Keratinocyte (primary cell): ENCODE results near the gene TCF21. TPM values are rescaled to one million over a fixed set of nuclear protein-coding genes. Genes with fewer than 3 reads are reported as not detected.

Experiments
- DNase-seq: peaks from one replicate; pipeline ENCODE4 v3.0.0-alpha.2; 2011; ENCODE audit warnings: low read depth, missing footprints, low spot score
- FAIRE-seq: peaks from 2 replicates; lab custom pipeline; 2011; peaks lifted over from hg19 to GRCh38; lab: Jason Lieb, UNC
- H2AFZ ChIP-seq: 2 replicates; pipeline ENCODE4 v1.6.0; 2012; ENCODE audit warnings: low read length, control low read depth, inconsistent platforms; ENCODE audit not compliant: control insufficient read depth
- H3K27ac ChIP-seq: 2 replicates; pipeline ENCODE4 v1.5.1; 2011; ENCODE audit warnings: low read length; ENCODE audit not compliant: control insufficient read depth, insufficient read depth
- H3K27me3 ChIP-seq: 3 replicates; pipeline ENCODE4 v1.6.0; 2011; ENCODE audit warnings: low read length; ENCODE audit not compliant: control insufficient read depth, insufficient read depth; ENCODE audit errors: extremely low read depth
- H3K36me3 ChIP-seq, 2 experiments: 2 replicates in 1 of 2; 3 replicates in 1 of 2; pipeline ENCODE4 v1.5.1; 2011; ENCODE audit warnings: low read length in 2 of 2, mild to moderate bottlenecking in 1 of 2; ENCODE audit not compliant: control insufficient read depth in 2 of 2, insufficient read depth in 2 of 2; ENCODE audit errors: extremely low read depth in 1 of 2
- H3K4me1 ChIP-seq: 3 replicates; pipeline ENCODE4 v1.5.1; 2011; ENCODE audit warnings: low read length; ENCODE audit not compliant: control insufficient read depth, insufficient read depth; ENCODE audit errors: extremely low read depth
- H3K4me2 ChIP-seq: 3 replicates; pipeline ENCODE4 v1.6.0; 2011; ENCODE audit warnings: low read depth, low read length; ENCODE audit not compliant: control insufficient read depth, insufficient read depth; ENCODE audit errors: extremely low read depth
- H3K4me3 ChIP-seq, 3 experiments: fragments of 200-600 bp in 1 of 3; sonication (generic) in 1 of 3; 2 replicates in 2 of 3; 3 replicates in 1 of 3; pipeline ENCODE4 v1.5.1; 2011 to 2016; ENCODE audit warnings: low read length in 3 of 3, mild to moderate bottlenecking in 3 of 3, control low read depth in 2 of 3, inconsistent platforms in 1 of 3, low read depth in 1 of 3, mixed read lengths in 1 of 3, mixed run types in 1 of 3, moderate library complexity in 1 of 3; ENCODE audit not compliant: control insufficient read depth in 2 of 3, insufficient read depth in 2 of 3; ENCODE audit errors: extremely low read depth in 1 of 3
- H3K79me2 ChIP-seq: 2 replicates; pipeline ENCODE4 v1.6.0; 2012; ENCODE audit warnings: low read length; ENCODE audit not compliant: control insufficient read depth, insufficient read depth
- H3K9ac ChIP-seq: 3 replicates; pipeline ENCODE4 v1.6.0; 2011; ENCODE audit warnings: low read length; ENCODE audit not compliant: control insufficient read depth, insufficient read depth; ENCODE audit errors: extremely low read depth
- H3K9me1 ChIP-seq: 3 replicates; pipeline ENCODE4 v1.6.0; 2011; ENCODE audit warnings: low read length; ENCODE audit not compliant: control insufficient read depth, insufficient read depth; ENCODE audit errors: extremely low read depth
- H3K9me3 ChIP-seq: 2 replicates; pipeline ENCODE4 v1.5.1; 2012; ENCODE audit warnings: low read depth, low read length; ENCODE audit not compliant: control insufficient read depth
- H4K20me1 ChIP-seq: 3 replicates; pipeline ENCODE4 v1.6.0; 2011; ENCODE audit warnings: low read length; ENCODE audit not compliant: control insufficient read depth, insufficient read depth; ENCODE audit errors: extremely low read depth
- CTCF ChIP-seq, 3 experiments: IDR thresholded peaks in 1 of 3; conservative IDR thresholded peaks in 1 of 3; optimal IDR thresholded peaks in 1 of 3; 2 replicates in 2 of 3; 3 replicates in 1 of 3; pipeline versions ENCODE3 to v1.5.1; 2011; ENCODE audit warnings: low read length in 3 of 3, mild to moderate bottlenecking in 3 of 3, moderate library complexity in 2 of 3, control low read depth in 1 of 3, inconsistent platforms in 1 of 3; ENCODE audit not compliant: insufficient read depth in 2 of 3; ENCODE audit errors: extremely low read depth in 1 of 3
- EZH2 ChIP-seq: IDR thresholded peaks from one replicate; pipeline ENCODE4 v1.6.1; 2012; ENCODE audit warnings: inconsistent platforms, mild to moderate bottlenecking, low read length, moderate library complexity
- dilution Hi-C: fragments of 300-500 bp; cut with MboI; formaldehyde crosslinking; loops from one replicate; pipeline ENCODE4 v1.7.0; 2020; ENCODE audit warnings: low sequenced_read_pairs; ENCODE audit not compliant: extremely low pct_ligation_motif_present
- polyA plus RNA-seq, 5 experiments: library from polyadenylated mRNA; depleted of rRNA in 3 of 5; stranded (reverse) in 3 of 5; stranded (forward) in 1 of 5; unstranded in 1 of 5; fragments of >200 nt; gene quantifications; 1 replicate in 1 of 5; 2 replicates in 3 of 5; 3 replicates in 1 of 5; pipeline versions ENCODE4 v1.2.1 to v1.2.3, GENCODE V29; 2011 to 2012; ENCODE audit warnings: missing spikeins in 2 of 5, low read depth in 1 of 5, low replicate concordance in 1 of 5

The TCF21 gene
- polyA plus RNA-seq, 1 donor (not counting 4 experiments of a cell fraction or from before 2014, with no cell fraction given) = not detected

GRCh38 chr6:133894369-133894768 is 5.5 kb downstream of the TCF21 start:
- no peak overlapping the region for H3K4me3 ChIP-seq
- H3K36me3 ChIP-seq = no peaks in the 10 kb centered on the region
- dilution Hi-C loops = loop anchor here (25.0 kb wide), 1 partner anchor 307 kb away; no protein-coding TSS in a partner anchor
- DNase-seq (no peak), FAIRE-seq (no peak)
- TF ChIP-seq EZH2 (no peak), CTCF (optimal IDR thresholded peaks at IDR 0.05 in 1 of 3, IDR thresholded peaks at IDR 0.05 in 1 of 3, conservative IDR thresholded peaks at IDR 0.05 in 1 of 3; ENCODE audit: extremely low read depth in 1 of 3, insufficient read depth in 2 of 3, low read length in 3 of 3) (no peak)
- H3K9me3 ChIP-seq = peaks cover 1% of the 10 kb centered on the region
- H3K27me3 ChIP-seq = peaks cover 86% of the 10 kb centered on the region
- no peak overlapping the region for H3K9ac ChIP-seq
- no peaks in the 10 kb centered on the region for H3K4me1 ChIP-seq
- H3K79me2 ChIP-seq = no peaks in the 10 kb centered on the region
- no peak overlapping the region for H3K27ac ChIP-seq
- H3K9me1 ChIP-seq = no peaks in the 10 kb centered on the region
- peaks cover 2% of the 10 kb centered on the region for H4K20me1 ChIP-seq
- no peak overlapping the region for H2AFZ ChIP-seq
- H3K4me2 ChIP-seq = no peak overlapping the region

GRCh38 chr6:133894795-133895358 is 6.0 kb downstream of the TCF21 start:
- no peaks in the 10 kb centered on the region for H3K9me3 ChIP-seq
- H3K36me3 ChIP-seq = no peaks in the 10 kb centered on the region
- peaks cover 2% of the 10 kb centered on the region for H4K20me1 ChIP-seq
- no peak for TF ChIP-seq EZH2
- TF ChIP-seq CTCF (optimal IDR thresholded peaks at IDR 0.05 in 1 of 3, IDR thresholded peaks at IDR 0.05 in 1 of 3, conservative IDR thresholded peaks at IDR 0.05 in 1 of 3; ENCODE audit: extremely low read depth in 1 of 3, insufficient read depth in 2 of 3, low read length in 3 of 3) = no peak
- H3K4me3 ChIP-seq = no peak overlapping the region
- peaks cover 81% of the 10 kb centered on the region for H3K27me3 ChIP-seq
- H3K4me2 ChIP-seq = no peak overlapping the region
- FAIRE-seq (no peak), DNase-seq (no peak)
- H3K27ac ChIP-seq = no peak overlapping the region
- H3K9ac ChIP-seq = no peak overlapping the region
- H3K9me1 ChIP-seq = no peaks in the 10 kb centered on the region
- no peaks in the 10 kb centered on the region for H3K4me1 ChIP-seq
- no peak overlapping the region for H2AFZ ChIP-seq
- no peaks in the 10 kb centered on the region for H3K79me2 ChIP-seq
- dilution Hi-C loops = loop anchor here (25.0 kb wide), 1 partner anchor 308 kb away; no protein-coding TSS in a partner anchor
